ENCODE measurements around the gene ITGA8.
"Not testable (repeated sequence)": the region's sequence is repeated elsewhere in the genome, so short reads cannot be mapped to it uniquely, and the experiment has no call there.

Gene ITGA8

DNA sequence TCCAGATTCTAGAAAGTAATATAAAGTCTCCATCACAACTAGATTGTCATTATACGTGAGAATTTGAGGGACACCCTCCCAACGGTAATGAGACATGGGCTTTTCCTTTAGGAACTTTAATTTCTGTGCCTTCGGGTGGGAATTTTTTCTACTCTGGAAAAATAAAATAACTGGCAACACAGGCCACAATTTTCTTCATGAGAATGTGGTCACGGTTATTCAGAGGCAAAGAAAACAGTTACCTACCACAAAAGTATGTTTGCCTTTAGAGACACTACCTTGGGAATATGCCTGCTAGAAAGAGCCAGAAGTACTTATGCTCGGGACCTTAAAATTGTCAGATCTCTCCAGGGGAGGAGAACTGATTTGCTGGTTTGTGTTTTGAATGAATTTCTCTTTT lies 99.4 kb downstream of the ITGA8 start:
- DNase-seq (ENCODE audit: low read depth, low spot score), result no peak

DNA sequence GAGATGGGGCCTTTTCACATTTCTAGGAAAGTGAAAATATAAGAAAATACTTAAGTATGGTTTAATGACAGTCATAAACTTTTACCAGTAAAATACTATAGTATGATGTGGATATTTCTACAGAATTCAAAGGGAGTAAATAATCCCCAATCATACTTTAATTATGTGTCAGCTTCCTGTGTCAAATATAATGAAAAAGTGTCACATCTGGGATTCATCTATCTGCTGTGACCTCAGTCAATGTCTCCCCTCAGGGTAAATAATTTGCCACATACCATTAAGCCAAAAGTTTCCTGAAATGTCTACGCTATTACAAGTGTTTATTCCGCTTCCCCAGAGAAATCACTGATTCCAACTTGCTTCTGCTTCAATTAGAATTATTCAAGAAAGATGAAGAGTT lies 110.5 kb downstream of the ITGA8 start:
- DNase-seq (ENCODE audit: low read depth, low spot score), result no peak

DNA sequence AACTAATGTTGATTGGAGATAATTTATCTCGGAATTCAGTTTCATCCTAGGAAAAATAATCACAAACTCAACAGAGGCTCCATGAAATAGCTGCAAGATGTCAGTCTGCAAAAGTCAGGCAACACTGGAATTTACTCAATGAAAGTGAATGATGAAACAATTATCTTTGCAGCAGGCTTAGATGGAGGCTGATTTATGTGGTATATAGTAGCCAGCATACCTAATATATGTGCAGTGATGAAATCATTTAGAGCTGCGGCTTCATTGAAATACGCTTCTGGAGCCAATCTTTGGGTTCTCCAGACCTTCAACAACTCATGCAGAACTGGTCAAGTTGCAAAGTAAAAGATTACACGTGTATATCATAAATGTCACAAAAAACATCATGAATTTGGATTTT lies 113.3 kb downstream of the ITGA8 start:
- DNase-seq (ENCODE audit: low read depth, low spot score), result no peak

DNA sequence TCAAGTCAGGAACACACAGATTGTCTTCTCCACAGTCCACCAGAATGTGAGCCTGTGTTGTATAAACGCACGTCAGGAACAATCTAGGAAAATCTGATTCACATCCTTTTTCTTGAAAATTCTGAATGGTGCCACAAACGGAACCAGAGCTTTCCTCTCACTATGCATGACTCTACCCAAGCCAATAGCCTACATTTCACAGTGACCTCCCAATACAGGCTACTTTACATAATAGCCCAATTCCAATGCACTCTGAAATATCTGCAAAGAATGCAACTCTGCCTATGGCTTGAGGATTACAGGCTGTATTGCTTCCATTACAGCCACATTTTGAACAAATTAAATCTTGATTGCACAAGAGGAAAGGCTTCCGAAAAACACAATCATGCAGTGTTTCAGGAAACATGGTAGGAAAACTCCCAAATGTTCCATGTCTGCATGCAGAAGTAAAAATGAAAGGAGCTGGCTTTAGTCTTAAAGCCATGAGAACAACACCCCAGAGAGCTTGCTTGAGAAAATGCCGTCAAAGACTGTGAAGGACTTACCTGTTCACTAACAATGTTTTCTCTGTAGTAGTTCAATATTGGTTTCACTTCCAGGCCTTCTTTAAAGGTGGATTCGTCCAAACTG lies 113.9 kb downstream of the ITGA8 start:
- no peak for DNase-seq (ENCODE audit: low read depth, low spot score)

DNA sequence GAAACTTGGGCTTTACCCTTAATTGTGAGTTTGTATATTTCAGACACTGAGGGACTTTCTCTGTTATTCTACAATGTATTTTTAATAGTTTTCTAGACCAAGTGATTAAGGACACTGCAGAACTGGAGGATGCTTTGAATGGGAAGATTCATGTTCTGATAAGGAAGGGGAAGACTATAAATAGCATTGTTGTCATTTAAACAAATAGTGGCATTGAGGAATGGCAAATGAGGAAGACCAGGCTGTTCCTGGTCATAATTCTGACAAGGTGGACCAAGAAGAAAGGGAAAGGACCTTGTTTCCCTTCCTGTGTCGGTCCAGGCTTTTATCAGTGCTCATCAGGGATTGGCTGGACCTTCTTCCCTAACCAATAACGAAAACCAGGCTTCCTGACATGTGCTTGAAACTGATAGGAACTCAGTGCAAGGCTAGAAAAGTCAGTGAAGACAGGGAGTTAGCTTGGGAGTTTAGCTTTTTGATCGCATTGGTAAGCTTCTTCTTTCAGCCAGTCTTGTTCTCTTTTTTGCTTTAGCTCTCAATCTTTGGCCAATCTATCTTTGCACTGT lies 116.2 kb downstream of the ITGA8 start:
- no peak for DNase-seq (ENCODE audit: low read depth, low spot score)

DNA sequence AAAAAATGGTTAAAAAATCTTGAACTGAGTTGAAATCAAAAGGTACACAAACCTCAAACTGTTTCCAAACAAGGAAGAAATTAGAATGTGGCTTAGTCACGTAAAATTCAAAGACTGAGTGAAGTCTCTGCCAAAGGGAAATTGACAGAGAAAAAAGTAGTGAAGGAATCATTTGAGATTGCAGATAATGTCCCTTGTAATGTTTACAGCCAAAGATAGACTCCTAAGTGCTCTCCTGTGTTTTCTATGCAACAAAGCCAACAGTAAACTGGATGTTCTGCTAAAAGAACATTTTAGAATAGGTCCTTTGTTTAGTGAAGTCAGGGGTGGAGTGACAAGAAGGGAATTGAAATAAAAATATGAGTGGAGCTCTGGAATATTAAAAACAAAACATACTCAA lies 117.9 kb downstream of the ITGA8 start:
- no peak for DNase-seq (ENCODE audit: low read depth, low spot score)

DNA sequence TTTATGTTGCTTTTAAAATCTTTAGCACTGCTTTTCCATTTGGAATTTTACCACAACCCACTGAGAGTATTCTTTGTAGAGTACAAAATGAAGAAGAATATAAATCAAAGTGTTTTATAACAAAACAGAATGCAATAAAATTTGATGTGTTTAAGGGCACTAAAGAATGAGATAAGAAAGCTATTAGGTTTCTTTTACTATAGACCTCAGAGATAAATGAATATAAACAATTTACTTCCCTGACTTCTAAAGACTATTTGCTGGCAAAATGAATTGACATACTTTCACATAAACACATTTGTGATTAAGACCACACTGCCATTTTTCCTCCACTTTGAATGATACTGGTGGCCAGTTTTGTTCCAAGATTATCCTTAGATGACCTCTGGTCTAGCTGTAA lies 124.5 kb downstream of the ITGA8 start:
- no peak for DNase-seq (ENCODE audit: low read depth, low spot score)

DNA sequence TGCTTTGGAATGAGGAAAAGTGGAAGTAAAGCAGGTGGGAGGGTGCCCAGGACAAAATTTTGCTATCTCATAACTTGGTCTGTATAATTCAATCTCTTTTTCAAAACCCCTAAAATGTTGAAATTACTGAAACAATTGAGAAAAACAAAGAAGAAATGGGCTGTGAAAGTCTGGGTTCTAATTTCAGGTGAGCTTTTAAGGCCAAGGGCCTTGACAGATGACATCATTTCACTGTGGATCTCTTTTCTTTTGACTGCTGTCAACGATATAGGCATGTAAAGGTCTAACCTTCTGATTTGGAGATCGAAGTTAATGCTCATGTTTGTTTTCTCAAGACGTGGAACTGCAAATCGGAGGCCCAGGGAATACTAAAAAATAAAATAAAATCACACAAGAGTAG lies 127.8 kb downstream of the ITGA8 start:
- DNase-seq (ENCODE audit: low read depth, low spot score), result no peak

DNA sequence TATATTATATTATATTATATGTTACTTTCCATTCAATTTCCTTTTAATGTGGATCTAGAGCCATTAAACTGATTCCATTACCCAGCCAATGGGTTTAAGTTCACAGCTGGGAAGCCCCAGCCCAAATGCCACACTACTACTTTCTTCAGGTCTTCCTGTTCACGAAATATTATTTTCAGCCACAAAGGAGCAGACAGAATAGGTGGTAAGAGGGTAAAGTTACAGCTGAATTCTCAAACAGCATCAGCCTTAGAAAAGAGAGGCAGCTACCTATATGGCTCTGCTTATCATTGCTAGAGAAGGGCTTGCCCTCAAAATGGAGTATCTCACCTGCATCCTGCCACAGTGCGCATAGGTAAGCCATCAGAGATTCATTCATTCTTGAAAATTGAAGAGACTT lies 128.3 kb downstream of the ITGA8 start:
- no peak for DNase-seq (ENCODE audit: low read depth, low spot score)

DNA sequence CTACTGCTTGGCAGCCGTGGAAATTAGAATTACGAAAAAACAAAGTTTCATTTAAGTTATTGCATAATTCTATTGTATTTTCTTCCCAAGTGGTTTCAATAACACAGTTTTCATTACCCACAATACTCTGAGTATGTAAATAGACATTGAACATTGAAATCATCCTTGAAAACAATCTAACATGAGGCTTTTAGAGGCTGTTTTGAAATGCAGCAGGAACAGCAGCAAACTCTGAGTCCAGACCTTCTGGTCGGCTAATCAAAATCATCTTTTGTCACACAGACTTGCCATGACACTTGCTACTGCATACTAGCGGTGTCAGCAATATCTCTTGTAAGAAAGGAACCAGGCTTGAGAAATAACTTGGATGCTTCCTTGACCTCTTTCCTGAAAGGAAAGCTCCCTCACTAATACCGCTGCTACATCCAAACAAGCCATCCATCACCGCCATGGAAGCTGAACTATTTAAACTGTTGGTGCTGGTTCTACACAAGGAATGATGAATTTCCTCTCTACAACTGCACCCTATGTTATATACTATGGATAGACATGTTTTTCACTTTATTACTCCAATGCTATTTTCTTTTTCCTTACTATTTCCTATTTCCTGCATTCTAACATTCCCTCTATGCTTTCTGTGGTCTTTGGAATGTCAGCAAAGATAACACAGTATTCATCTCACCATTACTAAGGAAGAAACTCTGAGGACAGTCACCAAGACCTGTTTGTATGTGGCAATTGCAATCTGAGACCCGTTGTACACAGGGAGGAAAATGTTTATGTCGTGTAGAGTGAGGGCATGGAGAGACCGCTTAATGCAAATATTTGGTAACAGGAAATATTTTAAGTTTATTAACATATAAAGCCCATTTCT lies 130.8 kb downstream of the ITGA8 start:
- no peak for DNase-seq (ENCODE audit: low read depth, low spot score)

DNA sequence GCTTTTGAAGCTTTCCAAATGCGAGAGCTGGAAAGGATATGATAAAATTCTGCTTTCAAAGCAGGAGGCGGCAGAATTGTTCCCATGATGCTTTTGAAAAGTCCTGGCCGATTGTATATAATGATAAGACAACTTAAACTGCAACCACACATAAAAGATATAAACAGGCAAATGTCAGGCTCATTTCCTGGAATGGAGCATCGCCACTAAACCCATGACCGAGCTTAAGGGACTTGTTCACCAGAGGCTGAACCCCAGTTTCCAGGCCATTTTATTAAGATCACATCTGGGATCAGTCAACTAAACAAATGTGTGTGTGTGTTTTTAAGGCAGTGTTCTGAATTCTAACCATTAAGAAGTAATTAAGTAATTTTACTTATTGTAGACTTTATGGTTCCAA lies 131.6 kb downstream of the ITGA8 start:
- no peak for DNase-seq (ENCODE audit: low read depth, low spot score)

DNA sequence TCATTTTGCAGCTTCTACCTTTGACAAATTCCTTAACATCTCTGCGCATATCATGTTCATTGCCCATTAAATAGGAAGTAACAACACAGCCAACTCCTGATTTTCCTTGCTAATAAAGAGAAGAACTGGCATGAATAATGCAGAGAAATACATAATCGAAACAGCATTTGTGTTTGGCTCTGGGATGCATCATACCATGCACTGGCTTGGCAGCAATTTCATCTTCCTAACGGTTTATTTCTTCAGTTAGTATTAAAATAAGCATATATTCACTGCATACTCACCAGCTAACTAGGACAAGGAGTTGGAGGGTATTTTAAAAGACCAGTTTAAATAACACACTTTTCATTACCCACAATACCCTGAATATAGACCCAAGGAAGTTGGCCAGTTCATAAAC lies 132.5 kb downstream of the ITGA8 start:
- no peak for DNase-seq (ENCODE audit: low read depth, low spot score)

DNA sequence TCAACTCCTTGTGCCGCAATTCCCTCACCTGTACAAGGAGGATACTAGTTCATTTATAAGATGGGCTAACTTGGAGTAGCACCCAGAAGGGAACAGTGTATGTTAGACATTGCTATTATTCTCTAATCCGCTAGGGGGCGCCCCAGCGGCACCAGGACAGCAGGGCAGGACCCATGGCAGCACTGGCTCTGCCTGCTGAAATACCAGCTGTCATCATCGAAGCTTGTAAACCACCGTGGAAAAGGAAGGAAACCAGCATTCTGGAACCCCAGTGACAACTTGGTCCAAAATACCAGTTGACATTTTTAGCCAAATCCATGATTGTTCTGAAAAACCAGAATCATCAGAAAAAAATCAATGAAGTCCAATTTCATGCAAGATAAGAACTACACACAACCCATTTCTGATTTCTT lies 134.4 kb downstream of the ITGA8 start:
- DNase-seq (ENCODE audit: low read depth, low spot score), result peak; percentile 15

DNA sequence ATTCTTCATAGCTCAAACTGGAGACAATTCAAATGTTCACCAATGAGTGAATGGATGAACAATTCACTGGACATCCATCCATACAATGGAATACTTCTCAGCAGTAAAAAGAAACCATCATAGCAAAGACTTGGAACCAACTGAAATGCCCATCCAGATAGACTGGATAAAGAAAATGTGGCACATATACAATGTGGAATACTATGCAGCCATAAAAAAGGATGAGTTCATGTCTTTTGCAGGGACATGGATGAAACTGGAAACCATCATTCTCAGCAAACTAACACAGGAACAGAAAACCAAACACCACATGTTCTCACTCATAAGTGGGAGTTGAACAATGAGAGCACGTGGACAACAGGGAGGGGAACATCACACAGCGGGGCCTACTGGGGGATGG lies 136.8 kb downstream of the ITGA8 start:
- not testable (repeated sequence) for DNase-seq (ENCODE audit: low read depth, low spot score)

DNA sequence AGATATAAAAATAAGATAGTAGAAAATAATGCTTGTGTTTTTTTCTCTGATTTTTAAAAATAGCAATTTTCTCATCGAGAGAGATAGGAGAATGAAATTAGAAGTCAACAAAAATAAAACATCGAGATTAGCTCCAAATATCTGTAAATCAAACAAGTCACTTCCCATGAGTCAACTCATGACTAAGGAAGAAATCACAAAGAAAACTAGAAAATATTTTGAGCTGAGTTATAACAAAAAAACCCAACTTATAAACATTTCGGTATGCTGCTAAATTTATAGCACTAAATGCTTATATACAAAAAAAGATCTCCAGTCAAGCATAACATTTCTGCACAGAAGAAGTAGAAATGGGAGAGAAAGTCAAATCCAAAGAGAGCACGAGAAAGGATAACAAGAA lies 140.1 kb downstream of the ITGA8 start:
- no peak for DNase-seq (ENCODE audit: low read depth, low spot score)

DNA sequence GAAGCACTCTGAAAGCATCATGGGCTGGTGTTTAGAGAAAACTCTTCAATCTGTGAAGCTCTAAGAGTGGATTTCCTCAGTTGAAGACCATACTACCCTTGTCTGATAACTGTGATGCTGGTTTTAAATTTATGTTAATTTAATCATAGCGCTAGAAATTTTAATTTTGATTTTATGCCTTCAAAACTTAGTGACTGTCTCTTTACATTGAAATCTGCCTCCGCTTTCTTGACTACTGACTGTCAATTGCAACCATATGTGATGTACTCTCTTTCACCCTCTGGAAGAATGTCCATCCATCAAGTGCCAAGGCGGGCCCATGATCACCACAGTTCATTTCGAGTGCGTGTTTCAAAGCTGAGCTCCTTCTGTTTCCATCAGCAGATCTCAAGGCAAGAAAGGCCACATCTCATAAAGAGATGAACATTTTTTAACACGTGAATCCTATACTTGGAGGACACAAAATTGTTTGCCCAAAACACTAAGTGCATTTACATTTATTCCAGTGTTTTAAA lies 147.1 kb downstream of the ITGA8 start:
- no peak for DNase-seq (ENCODE audit: low read depth, low spot score)

DNA sequence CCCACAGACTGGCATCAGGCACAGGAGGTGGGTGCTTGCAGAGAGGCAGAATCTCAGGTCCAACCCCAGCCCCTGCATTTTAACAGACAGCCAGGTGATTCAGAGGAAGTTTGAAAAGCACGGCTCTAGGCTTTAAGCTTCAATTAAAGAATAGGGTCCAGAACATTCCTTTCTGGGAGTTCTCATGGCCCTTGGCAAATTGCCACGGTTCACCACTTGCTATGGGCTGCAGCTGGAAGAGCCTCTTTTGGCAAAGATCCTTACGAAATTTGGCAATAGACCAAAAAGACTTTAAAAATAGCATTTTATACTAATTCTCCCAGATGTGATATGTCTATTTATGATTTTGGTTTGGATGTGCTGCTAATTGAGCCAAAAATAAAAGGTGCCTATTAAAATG lies 148.1 kb downstream of the ITGA8 start:
- DNase-seq (ENCODE audit: low read depth, low spot score), result no peak

DNA sequence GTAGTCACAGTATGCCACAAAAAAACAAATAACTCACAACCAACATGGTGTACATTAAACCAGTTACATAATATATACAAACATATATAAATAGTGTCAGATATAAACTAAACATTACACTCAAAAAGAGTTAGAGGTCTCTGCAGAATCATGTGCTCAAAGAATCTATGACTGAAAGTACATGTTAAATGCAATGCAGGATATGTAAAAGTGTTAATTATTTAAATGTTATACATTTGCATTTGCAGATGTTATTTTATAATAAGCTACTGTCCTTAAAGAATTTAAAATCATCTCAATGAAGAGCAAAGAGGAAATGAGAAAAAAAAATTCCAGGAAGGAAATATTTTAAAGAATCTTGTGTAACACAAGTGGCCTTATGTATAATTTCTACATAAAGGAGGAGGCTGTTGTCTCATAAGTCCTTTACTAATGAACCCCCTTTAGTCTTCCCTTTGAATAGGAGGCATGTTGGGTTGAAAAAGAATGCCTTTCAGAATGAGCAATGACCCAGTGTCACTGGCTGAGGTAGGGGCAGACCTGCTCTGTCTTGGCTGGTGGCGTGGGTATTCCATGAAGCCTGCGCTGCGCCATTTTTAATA lies 148.9 kb downstream of the ITGA8 start:
- DNase-seq (ENCODE audit: low read depth, low spot score), result no peak

DNA sequence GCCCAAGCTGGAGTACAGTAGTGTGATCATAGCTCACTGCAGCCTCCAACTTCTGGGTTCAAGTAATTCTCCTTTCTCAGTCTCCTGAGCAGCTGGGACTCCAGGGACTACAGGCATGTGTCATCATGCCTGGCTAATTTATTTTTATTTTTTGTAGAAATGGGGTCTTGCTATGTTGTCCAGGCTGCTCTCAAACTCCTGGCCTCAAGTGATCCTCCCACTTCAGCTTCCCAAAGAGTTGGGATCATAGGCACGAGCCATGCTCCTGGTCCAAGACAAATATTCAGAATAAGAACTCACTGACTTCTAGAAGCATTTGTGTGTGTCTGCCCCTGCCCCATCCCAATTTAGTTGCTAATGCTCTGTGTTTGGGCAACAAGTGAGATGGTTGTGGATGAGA lies 151.8 kb downstream of the ITGA8 start:
- no peak for DNase-seq (ENCODE audit: low read depth, low spot score)

DNA sequence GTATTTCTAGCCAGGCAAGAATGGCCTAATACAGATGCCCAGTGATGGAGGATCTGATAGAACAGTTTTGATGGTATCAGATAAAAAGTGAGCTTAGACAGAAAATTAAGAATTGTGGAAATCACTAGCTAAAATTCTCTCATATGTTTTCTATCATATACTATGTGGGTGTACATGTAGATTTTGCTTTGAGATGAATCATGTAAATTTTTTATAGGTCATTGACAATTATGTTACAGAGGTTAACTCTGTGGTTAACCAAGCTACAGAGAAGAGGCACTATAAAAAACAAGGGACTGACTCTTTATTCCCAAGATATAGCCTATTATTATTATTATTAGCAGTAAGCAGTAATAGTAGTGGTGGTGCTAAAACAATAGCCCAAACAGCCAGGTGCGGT lies 156.5 kb downstream of the ITGA8 start:
- no peak for DNase-seq (ENCODE audit: low read depth, low spot score)

DNA sequence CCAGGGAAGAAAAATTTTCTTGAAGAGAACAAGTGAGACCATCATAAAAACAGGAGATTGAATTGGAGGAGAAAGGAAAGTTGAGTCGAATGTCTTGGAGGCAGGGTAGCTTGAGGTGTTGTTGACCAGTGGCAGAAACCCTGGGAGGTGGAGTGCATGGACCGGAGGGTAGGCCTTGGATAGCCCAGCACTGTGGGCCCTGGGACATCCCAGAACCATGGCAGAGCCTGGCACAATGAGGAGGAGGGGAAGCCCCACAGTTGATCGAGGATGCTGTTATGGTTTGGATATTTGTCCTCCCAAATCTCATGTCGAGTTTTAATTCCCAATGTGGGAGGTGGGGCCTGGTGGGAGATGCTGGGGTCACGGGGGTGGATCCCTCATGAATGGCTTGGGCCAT lies 157.1 kb downstream of the ITGA8 start:
- no peak for DNase-seq (ENCODE audit: low read depth, low spot score)

DNA sequence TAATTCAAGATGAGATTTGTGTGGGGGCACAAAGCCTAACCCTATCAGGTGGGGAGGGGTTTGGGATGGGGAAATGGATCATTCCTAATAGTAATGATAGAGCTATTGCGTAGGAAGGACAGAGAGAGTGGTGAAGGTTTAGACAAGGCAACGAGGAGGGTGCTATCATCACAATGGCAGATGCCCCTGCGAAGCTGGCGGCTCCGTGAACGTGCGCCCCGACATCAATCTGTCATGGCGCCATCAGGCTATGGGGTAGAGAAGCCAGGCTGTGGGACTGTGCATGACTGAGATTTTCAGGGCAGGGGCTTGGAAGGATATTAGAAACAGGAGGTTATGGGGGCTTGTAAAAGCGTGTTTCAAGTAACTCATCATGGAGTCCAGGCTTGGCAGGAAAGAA lies 157.6 kb downstream of the ITGA8 start:
- no peak for DNase-seq (ENCODE audit: low read depth, low spot score)
